ENCODE results near the gene IGIP.

DNA sequence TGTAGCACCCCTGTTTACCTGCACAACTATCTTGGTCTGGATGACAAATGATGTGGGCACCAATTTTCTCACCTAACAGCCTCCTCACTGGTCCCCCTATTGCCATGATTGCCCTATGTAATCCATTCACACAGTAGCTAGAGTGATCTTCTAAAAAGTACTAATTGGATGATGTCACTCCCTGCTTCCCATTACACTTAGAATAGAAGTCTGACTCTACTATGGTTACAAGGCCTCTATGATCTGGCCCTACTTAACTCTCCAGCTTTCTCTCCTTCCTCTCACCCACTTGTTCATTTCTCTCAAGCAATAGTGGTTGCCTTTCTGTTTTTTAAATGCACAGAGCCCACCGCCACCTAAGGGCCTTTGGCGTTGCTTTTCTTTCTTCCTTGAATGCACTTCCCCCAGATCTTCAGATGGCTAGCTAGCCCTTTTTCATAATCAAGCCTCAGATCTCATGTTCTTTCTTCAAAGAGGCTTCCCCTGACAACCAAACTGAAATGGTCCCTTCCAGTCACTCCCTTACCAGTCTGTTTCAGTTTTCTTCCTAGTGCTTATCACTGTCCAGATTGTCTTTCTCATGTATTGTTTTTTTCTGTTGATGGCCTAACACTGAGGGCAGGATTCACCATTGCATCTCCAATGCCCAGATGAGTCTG is 8.7 kb downstream of the IGIP start:
- TF ChIP-seq GATA3 (IDR thresholded peaks at IDR 0.05; ENCODE audit: low read depth, low read length) (no peak), GATA2 (IDR thresholded peaks at IDR 0.05; ENCODE audit: low read depth, low read length) (no peak)

Data from SH-SY5Y (cell line).